HCT116 (cell line): ENCODE measurements around the gene PPIG. TPM values are rescaled to one million over a fixed set of nuclear protein-coding genes. Genes with fewer than 3 reads are reported as not detected.

ENCODE experiments used
- ATAC-seq: fragments of 200-7000 bp; cut with Tn5 transposase; 2 replicates; pipeline ENCODE4 v1.9.1; 2020; ENCODE audit warnings: mild to moderate bottlenecking, moderate library complexity
- BruUV-seq: library from RNA; stranded (reverse); fragments of 400-500 nt; replicated peaks from 2 replicates; lab custom pipeline; 2021; lab: Mats Ljungman, UMichigan
- CTCF ChIA-PET: fragments of 300-600 bp; sonication (Branson Sonifier 250); formaldehyde crosslinking; loops from one replicate; lab custom pipeline; 2021; ENCODE audit warnings: antibody characterized with exemption; lab: Charles Lee
- POLR2A ChIA-PET: fragments of 300-600, 350-600 bp; sonication (Branson Sonifier 250); formaldehyde crosslinking; loops from one replicate; lab custom pipeline; 2021; ENCODE audit warnings: antibody characterized with exemption; lab: Charles Lee
- RAD21 ChIA-PET, 2 experiments: fragments of 300-600 bp; sonication (Branson Sonifier 250); formaldehyde crosslinking; loops; one replicate each; lab custom pipeline; 2023; ENCODE audit warnings: low total read pairs in 2 of 2; ENCODE audit not compliant: uncharacterized antibody in 2 of 2, unreplicated experiment in 2 of 2, low non-redundant PET in 1 of 2; lab: Charles Lee
- DNase-seq: peaks from one replicate; pipeline ENCODE4 v3.0.0-alpha.2; 2010; ENCODE audit warnings: low read depth, low spot score
- H2AFZ ChIP-seq: fragments of 200-600 bp; shearing (Covaris generic), sonication (generic); 2 replicates; pipeline ENCODE4 v1.6.1; 2017; ENCODE audit warnings: low read depth, mixed run types, mixed read lengths, antibody characterized with exemption, low read length; ENCODE audit not compliant: poor library complexity, severe bottlenecking
- H3K27ac ChIP-seq: 2 replicates; pipeline ENCODE4 v1.5.1; 2012; ENCODE audit warnings: low read depth, low read length
- H3K27me3 ChIP-seq: fragments of 200-600 bp; sonication (generic); 2 replicates; pipeline ENCODE4 v1.6.1; 2016; ENCODE audit warnings: mixed run types, low read length, mixed read lengths; ENCODE audit not compliant: insufficient read depth
- H3K36me3 ChIP-seq, 2 experiments: fragments of 200-500 bp in 1 of 2; fragments of 200-600 bp in 1 of 2; sonication (Bioruptor generic) in 1 of 2; sonication (generic) in 1 of 2; 2 replicates each; pipeline versions ENCODE4 v1.5.1 to v1.6.1; 2014 to 2016; ENCODE audit warnings: low read length in 2 of 2, inconsistent platforms in 1 of 2, mixed read lengths in 1 of 2, mixed run types in 1 of 2; ENCODE audit not compliant: insufficient read depth in 2 of 2, control insufficient read depth in 1 of 2
- H3K4me1 ChIP-seq, 2 experiments: fragments of 200-600 bp in 1 of 2; sonication (generic) in 1 of 2; 2 replicates each; pipeline versions ENCODE4 v1.5.1 to v1.6.1; 2012 to 2017; ENCODE audit warnings: low read length in 2 of 2, inconsistent platforms in 1 of 2, mild to moderate bottlenecking in 1 of 2, mixed read lengths in 1 of 2, mixed run types in 1 of 2, moderate library complexity in 1 of 2; ENCODE audit not compliant: insufficient read depth in 2 of 2, control insufficient read depth in 1 of 2
- H3K4me2 ChIP-seq: fragments of 200-600 bp; sonication (generic); 2 replicates; pipeline ENCODE4 v1.6.1; 2017; ENCODE audit warnings: mixed run types, low read length, mixed read lengths
- H3K4me3 ChIP-seq, 2 experiments: fragments of 200-600 bp in 1 of 2; sonication (generic) in 1 of 2; replicated peaks in 1 of 2; 2 replicates each; pipeline ENCODE4 v1.5.1; 2011 to 2016; ENCODE audit warnings: low read length in 2 of 2, control low read depth in 1 of 2, low read depth in 1 of 2, mild to moderate bottlenecking in 1 of 2, mixed read lengths in 1 of 2, mixed run types in 1 of 2
- H3K79me2 ChIP-seq: fragments of 200-600 bp; sonication (generic); 2 replicates; pipeline ENCODE4 v1.6.1; 2017; ENCODE audit warnings: mild to moderate bottlenecking, mixed run types, low read length, moderate library complexity, mixed read lengths; ENCODE audit not compliant: insufficient read depth
- H3K9ac ChIP-seq: fragments of 200-600 bp; sonication (generic); 2 replicates; pipeline ENCODE4 v1.6.1; 2016; ENCODE audit warnings: low read length, mixed read lengths
- H3K9me2 ChIP-seq: fragments of 200-600 bp; sonication (generic), shearing (Covaris generic); 2 replicates; pipeline ENCODE4 v1.6.1; 2017; ENCODE audit warnings: mixed run types, mild to moderate bottlenecking, moderate library complexity; ENCODE audit not compliant: insufficient read depth
- H3K9me3 ChIP-seq, 2 experiments: fragments of 200-500 bp in 1 of 2; fragments of 200-600 bp in 1 of 2; sonication (Bioruptor generic) in 1 of 2; sonication (generic) in 1 of 2; 2 replicates each; pipeline ENCODE4 v1.6.1; 2014 to 2017; ENCODE audit warnings: low read length in 2 of 2, mixed read lengths in 2 of 2, inconsistent platforms in 1 of 2, low read depth in 1 of 2, mild to moderate bottlenecking in 1 of 2, mixed run types in 1 of 2, moderate library complexity in 1 of 2; ENCODE audit not compliant: control insufficient read depth in 1 of 2, insufficient read depth in 1 of 2
- H4K20me1 ChIP-seq: fragments of 200-600 bp; sonication (generic), shearing (Covaris generic); 2 replicates; pipeline ENCODE4 v1.6.1; 2017; ENCODE audit warnings: mixed run types, mild to moderate bottlenecking, moderate library complexity; ENCODE audit not compliant: insufficient read depth
- CBX3 ChIP-seq: IDR thresholded peaks from 2 replicates; pipeline ENCODE4 v1.6.1; 2012; ENCODE audit warnings: low read depth
- CEBPB ChIP-seq: IDR thresholded peaks from 2 replicates; pipeline ENCODE4 v1.6.1; 2012; ENCODE audit warnings: low read depth
- EGR1 ChIP-seq: IDR thresholded peaks from 2 replicates; pipeline ENCODE4 v1.6.1; 2012; ENCODE audit warnings: low read depth
- EZH2phosphoT487 ChIP-seq: fragments of 200-600 bp; IDR thresholded peaks from 2 replicates; pipeline ENCODE4 v1.6.1; 2018; ENCODE audit warnings: antibody characterized with exemption, borderline replicate concordance
- JUND ChIP-seq: IDR thresholded peaks from 2 replicates; pipeline ENCODE4 v1.6.1; 2012
- POLR2A ChIP-seq: IDR thresholded peaks from 2 replicates; pipeline ENCODE4 v1.7.0; 2011; ENCODE audit warnings: borderline replicate concordance; ENCODE audit not compliant: insufficient read depth, insufficient read length; ENCODE audit errors: extremely low read depth
- RAD21 ChIP-seq: IDR thresholded peaks from 2 replicates; pipeline ENCODE4 v1.6.1; 2012; ENCODE audit warnings: low read depth, mild to moderate bottlenecking
- SP1 ChIP-seq: IDR thresholded peaks from 2 replicates; pipeline ENCODE4 v1.6.1; 2012; ENCODE audit warnings: low read depth
- TCF7L2 ChIP-seq: IDR thresholded peaks from 2 replicates; pipeline ENCODE4 v1.7.0; 2011; ENCODE audit warnings: borderline replicate concordance, inconsistent platforms; ENCODE audit not compliant: insufficient read depth, insufficient read length; ENCODE audit errors: extremely low read depth
- YY1 ChIP-seq: IDR thresholded peaks from 2 replicates; pipeline ENCODE4 v1.6.1; 2011; ENCODE audit warnings: low read length, low read depth, moderate library complexity, mild to moderate bottlenecking; ENCODE audit not compliant: insufficient replicate concordance; ENCODE audit errors: extremely low read depth
- intact Hi-C: fragments of 100-400 bp; cut with micrococcal nuclease; formaldehyde crosslinking; loops from 2 replicates; pipeline ENCODE4 v1.10.0; 2022
- total RNA-seq: library from RNA; stranded (reverse); gene quantifications from one replicate; pipeline ENCODE4 v1.2.1, GENCODE V29; 2021; ENCODE audit not compliant: unreplicated experiment
- TF ChIP-seq, protein P1 (sequence below): IDR thresholded peaks from 2 replicates; pipeline ENCODE4 v1.6.1; 2011; ENCODE audit warnings: mild to moderate bottlenecking, low read length, moderate library complexity; ENCODE audit not compliant: insufficient replicate concordance; ENCODE audit errors: extremely low read depth
- TF ChIP-seq, protein P2 (sequence below), 3 experiments: fragments of 200-600 bp in 1 of 3; sonication (generic) in 1 of 3; IDR thresholded peaks in 2 of 3; conservative IDR thresholded peaks in 1 of 3; 2 replicates each; pipeline ENCODE4 v1.5.1; 2012 to 2017; ENCODE audit warnings: low read depth in 2 of 3, low read length in 2 of 3, antibody characterized with exemption in 1 of 3, borderline replicate concordance in 1 of 3, control low read depth in 1 of 3, mild to moderate bottlenecking in 1 of 3, mixed read lengths in 1 of 3, mixed run types in 1 of 3, moderate library complexity in 1 of 3; ENCODE audit not compliant: insufficient read depth in 1 of 3
- TF ChIP-seq, protein P3 (sequence below): IDR thresholded peaks from 2 replicates; pipeline ENCODE4 v1.6.1; 2012
- TF ChIP-seq, protein P4 (sequence below): IDR thresholded peaks from 2 replicates; pipeline ENCODE4 v1.6.1; 2012

PPIG gene
- total RNA-seq, 1 experiment from 2014 or later: 55.3 TPM

DNA sequence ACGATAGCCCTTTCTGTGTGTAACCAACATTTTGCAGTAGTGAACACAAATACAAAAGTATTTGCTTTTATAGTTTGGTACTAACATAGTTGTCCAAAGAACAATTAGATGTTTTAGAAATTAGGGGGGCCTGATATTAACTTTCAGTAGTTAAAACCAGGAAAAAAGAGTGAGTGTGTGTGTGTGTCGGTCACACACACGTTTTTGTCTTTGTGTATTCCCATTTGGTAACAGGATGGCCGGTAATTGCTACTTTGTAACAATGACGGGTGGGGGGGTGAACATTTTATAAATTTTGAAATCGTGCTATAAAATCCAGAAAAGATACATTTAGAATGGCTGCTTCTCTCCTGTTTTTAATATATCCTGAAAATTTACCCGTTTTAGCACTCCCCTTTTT lies 1.5 kb downstream of the PPIG start:
- Histone ChIP-seq H3K4me1 (peaks cover 10 to 15% of the 10 kb centered on the region in 2 experiments; a peak in 3 of 4 replicates), H3K9me2 (no peaks in the 10 kb centered on the region)
- no peak for DNase-seq
- TF ChIP-seq SP1 (no peak), EZH2phosphoT487 (no peak), JUND (no peak), TCF7L2 (no peak), CEBPB (no peak; the same call in 1 of the 2 replicates), POLR2A (no peak), CBX3 (no peak), EGR1 (no peak), YY1 (no peak), RAD21 (no peak)
- TF ChIP-seq, protein P1, sequence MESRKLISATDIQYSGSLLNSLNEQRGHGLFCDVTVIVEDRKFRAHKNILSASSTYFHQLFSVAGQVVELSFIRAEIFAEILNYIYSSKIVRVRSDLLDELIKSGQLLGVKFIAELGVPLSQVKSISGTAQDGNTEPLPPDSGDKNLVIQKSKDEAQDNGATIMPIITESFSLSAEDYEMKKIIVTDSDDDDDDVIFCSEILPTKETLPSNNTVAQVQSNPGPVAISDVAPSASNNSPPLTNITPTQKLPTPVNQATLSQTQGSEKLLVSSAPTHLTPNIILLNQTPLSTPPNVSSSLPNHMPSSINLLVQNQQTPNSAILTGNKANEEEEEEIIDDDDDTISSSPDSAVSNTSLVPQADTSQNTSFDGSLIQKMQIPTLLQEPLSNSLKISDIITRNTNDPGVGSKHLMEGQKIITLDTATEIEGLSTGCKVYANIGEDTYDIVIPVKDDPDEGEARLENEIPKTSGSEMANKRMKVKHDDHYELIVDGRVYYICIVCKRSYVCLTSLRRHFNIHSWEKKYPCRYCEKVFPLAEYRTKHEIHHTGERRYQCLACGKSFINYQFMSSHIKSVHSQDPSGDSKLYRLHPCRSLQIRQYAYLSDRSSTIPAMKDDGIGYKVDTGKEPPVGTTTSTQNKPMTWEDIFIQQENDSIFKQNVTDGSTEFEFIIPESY: no peak
- TF ChIP-seq, protein P2, sequence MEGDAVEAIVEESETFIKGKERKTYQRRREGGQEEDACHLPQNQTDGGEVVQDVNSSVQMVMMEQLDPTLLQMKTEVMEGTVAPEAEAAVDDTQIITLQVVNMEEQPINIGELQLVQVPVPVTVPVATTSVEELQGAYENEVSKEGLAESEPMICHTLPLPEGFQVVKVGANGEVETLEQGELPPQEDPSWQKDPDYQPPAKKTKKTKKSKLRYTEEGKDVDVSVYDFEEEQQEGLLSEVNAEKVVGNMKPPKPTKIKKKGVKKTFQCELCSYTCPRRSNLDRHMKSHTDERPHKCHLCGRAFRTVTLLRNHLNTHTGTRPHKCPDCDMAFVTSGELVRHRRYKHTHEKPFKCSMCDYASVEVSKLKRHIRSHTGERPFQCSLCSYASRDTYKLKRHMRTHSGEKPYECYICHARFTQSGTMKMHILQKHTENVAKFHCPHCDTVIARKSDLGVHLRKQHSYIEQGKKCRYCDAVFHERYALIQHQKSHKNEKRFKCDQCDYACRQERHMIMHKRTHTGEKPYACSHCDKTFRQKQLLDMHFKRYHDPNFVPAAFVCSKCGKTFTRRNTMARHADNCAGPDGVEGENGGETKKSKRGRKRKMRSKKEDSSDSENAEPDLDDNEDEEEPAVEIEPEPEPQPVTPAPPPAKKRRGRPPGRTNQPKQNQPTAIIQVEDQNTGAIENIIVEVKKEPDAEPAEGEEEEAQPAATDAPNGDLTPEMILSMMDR (IDR thresholded peaks at IDR 0.05 in 2 of 3, conservative IDR thresholded peaks at IDR 0.05 in 1 of 3; ENCODE audit: borderline replicate concordance in 1 of 3, insufficient read depth in 1 of 3, low read depth in 2 of 3, low read length in 2 of 3): no peak
- TF ChIP-seq, protein P3, sequence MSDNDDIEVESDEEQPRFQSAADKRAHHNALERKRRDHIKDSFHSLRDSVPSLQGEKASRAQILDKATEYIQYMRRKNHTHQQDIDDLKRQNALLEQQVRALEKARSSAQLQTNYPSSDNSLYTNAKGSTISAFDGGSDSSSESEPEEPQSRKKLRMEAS: no peak
- TF ChIP-seq, protein P4, sequence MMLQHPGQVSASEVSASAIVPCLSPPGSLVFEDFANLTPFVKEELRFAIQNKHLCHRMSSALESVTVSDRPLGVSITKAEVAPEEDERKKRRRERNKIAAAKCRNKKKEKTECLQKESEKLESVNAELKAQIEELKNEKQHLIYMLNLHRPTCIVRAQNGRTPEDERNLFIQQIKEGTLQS: no peak
- TF ChIP-seq, all 23 proteins: peak for 0
- RAD21 ChIA-PET: no interaction called here
- Histone ChIP-seq H3K9me3 (peaks cover 0 to 8% of the 10 kb centered on the region in 2 experiments; a peak in 1 of 4 replicates), H3K9ac (peak overlapping the region; percentile 99), H3K4me2 (peak overlapping the region; percentile 79), H2AFZ (no peak overlapping the region), H3K27me3 (no peaks in the 10 kb centered on the region), H3K4me3 (peak overlapping the region; percentile 98 to 100), H3K79me2 (peaks cover 63% of the 10 kb centered on the region), H3K27ac (no peak overlapping the region), H4K20me1 (no peaks in the 10 kb centered on the region), H3K36me3 (no peaks in the 10 kb centered on the region)
- BruUV-seq: no TSS peak
- CTCF ChIA-PET: no interaction called here
- no peak for ATAC-seq
- POLR2A ChIA-PET: interaction anchor here (0.6 kb wide), 1 partner anchor 460 kb away, joined by 4 read pairs; no protein-coding TSS in a partner anchor
- intact Hi-C loops: no loop called here
